Measurements from ENCODE around the gene NEB.
"Not testable (repeated sequence)": the region's sequence is repeated elsewhere in the genome, so short reads cannot be mapped to it uniquely, and the experiment has no call there.

The NEB gene

DNA sequence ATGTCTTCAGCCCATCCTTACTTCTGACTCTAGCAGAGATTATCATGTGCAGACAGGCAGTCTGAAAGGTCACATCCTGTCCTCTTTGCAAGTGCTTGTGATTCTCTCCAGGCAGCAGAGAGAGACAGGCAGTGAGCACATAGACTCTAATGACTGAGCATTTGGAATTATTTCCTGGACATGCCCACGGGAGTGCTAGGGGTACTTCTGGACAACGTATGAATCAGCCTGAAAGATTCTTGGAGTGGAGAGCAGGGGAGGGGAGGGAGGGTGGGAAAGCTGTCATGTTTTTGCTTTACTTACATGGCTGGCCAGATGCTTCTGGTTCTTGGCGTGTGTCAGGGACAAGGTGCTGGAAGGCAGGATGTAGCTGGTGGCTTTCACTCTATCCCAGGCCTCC, 174.0 kb downstream of the NEB start:
- no peaks in the 10 kb centered on the region for H4K20me1 ChIP-seq (ENCODE audit: control insufficient read depth, insufficient read depth, low read depth, low read length)
- TF ChIP-seq, protein P1, sequence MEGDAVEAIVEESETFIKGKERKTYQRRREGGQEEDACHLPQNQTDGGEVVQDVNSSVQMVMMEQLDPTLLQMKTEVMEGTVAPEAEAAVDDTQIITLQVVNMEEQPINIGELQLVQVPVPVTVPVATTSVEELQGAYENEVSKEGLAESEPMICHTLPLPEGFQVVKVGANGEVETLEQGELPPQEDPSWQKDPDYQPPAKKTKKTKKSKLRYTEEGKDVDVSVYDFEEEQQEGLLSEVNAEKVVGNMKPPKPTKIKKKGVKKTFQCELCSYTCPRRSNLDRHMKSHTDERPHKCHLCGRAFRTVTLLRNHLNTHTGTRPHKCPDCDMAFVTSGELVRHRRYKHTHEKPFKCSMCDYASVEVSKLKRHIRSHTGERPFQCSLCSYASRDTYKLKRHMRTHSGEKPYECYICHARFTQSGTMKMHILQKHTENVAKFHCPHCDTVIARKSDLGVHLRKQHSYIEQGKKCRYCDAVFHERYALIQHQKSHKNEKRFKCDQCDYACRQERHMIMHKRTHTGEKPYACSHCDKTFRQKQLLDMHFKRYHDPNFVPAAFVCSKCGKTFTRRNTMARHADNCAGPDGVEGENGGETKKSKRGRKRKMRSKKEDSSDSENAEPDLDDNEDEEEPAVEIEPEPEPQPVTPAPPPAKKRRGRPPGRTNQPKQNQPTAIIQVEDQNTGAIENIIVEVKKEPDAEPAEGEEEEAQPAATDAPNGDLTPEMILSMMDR (IDR thresholded peaks at IDR 0.05; ENCODE audit: low read depth, low read length, poor library complexity, severe bottlenecking), result no peak
- no peak for TF ChIP-seq EZH2phosphoT487 (IDR thresholded peaks at IDR 0.05; ENCODE audit: borderline replicate concordance, low read length)
- peaks cover 5% of the 10 kb centered on the region; the same call in 1 of the 2 replicates for H3K4me1 ChIP-seq (ENCODE audit: control insufficient read depth, low read length)
- H3K9me2 ChIP-seq (replicated peaks; ENCODE audit: control insufficient read depth, low read length), result no peaks in the 10 kb centered on the region
- H3K79me2 ChIP-seq (ENCODE audit: control insufficient read depth, low read length), result no peaks in the 10 kb centered on the region
- H3K4me2 ChIP-seq (ENCODE audit: low read length), result no peak overlapping the region
- no peaks in the 10 kb centered on the region for H3F3A ChIP-seq (ENCODE audit: control insufficient read depth, insufficient read depth)
- H3K27me3 ChIP-seq (ENCODE audit: control insufficient read depth, low read length), result no peaks in the 10 kb centered on the region
- no peaks in the 10 kb centered on the region for H3K9me3 ChIP-seq (ENCODE audit: control insufficient read depth, insufficient read depth, low read length)
- H3K36me3 ChIP-seq (ENCODE audit: control insufficient read depth, low read length), result no peaks in the 10 kb centered on the region
- H3K27ac ChIP-seq (ENCODE audit: low read depth, low read length), result no peak overlapping the region
- H3K4me3 ChIP-seq (ENCODE audit: low read length), result no peak overlapping the region

GRCh38 chr2:151559431-151559830, 174.8 kb downstream of the NEB start:
- not testable (repeated sequence) for H3K79me2 ChIP-seq (ENCODE audit: control insufficient read depth, low read length); H3K4me3 ChIP-seq (ENCODE audit: low read length); H4K20me1 ChIP-seq (ENCODE audit: control insufficient read depth, insufficient read depth, low read depth, low read length); H3K36me3 ChIP-seq (ENCODE audit: control insufficient read depth, low read length); H3K4me1 ChIP-seq (ENCODE audit: control insufficient read depth, low read length); H3K9me3 ChIP-seq (ENCODE audit: control insufficient read depth, insufficient read depth, low read length); H3K4me2 ChIP-seq (ENCODE audit: low read length); H3F3A ChIP-seq (ENCODE audit: control insufficient read depth, insufficient read depth); H3K27ac ChIP-seq (ENCODE audit: low read depth, low read length); H3K9me2 ChIP-seq (replicated peaks; ENCODE audit: control insufficient read depth, low read length); H3K27me3 ChIP-seq (ENCODE audit: control insufficient read depth, low read length)

GRCh38 chr2:151557883-151558282, 176.4 kb downstream of the NEB start:
- H3K79me2 ChIP-seq (ENCODE audit: control insufficient read depth, low read length); H4K20me1 ChIP-seq (ENCODE audit: control insufficient read depth, insufficient read depth, low read depth, low read length); H3K4me2 ChIP-seq (ENCODE audit: low read length); H3K9me3 ChIP-seq (ENCODE audit: control insufficient read depth, insufficient read depth, low read length); H3K4me1 ChIP-seq (ENCODE audit: control insufficient read depth, low read length); H3F3A ChIP-seq (ENCODE audit: control insufficient read depth, insufficient read depth); H3K27me3 ChIP-seq (ENCODE audit: control insufficient read depth, low read length); H3K27ac ChIP-seq (ENCODE audit: low read depth, low read length); H3K9me2 ChIP-seq (replicated peaks; ENCODE audit: control insufficient read depth, low read length); H3K36me3 ChIP-seq (ENCODE audit: control insufficient read depth, low read length); H3K4me3 ChIP-seq (ENCODE audit: low read length): not testable (repeated sequence)

- H3K27me3 ChIP-seq (ENCODE audit: control insufficient read depth, low read length), result no peaks in the 10 kb centered on the region
- H3K9me2 ChIP-seq (replicated peaks; ENCODE audit: control insufficient read depth, low read length), result no peaks in the 10 kb centered on the region
- no peak overlapping the region for H3K4me3 ChIP-seq (ENCODE audit: low read length)
- peaks cover 5% of the 10 kb centered on the region; the same call in 1 of the 2 replicates for H3K4me1 ChIP-seq (ENCODE audit: control insufficient read depth, low read length)
- no peak for TF ChIP-seq EZH2phosphoT487 (IDR thresholded peaks at IDR 0.05; ENCODE audit: borderline replicate concordance, low read length)
- TF ChIP-seq, protein P1 (IDR thresholded peaks at IDR 0.05; ENCODE audit: low read depth, low read length, poor library complexity, severe bottlenecking), result no peak
- no peaks in the 10 kb centered on the region for H3K9me3 ChIP-seq (ENCODE audit: control insufficient read depth, insufficient read depth, low read length)
- no peaks in the 10 kb centered on the region for H3K79me2 ChIP-seq (ENCODE audit: control insufficient read depth, low read length)
- H3K4me2 ChIP-seq (ENCODE audit: low read length), result no peak overlapping the region
- H3K36me3 ChIP-seq (ENCODE audit: control insufficient read depth, low read length), result no peaks in the 10 kb centered on the region
- H4K20me1 ChIP-seq (ENCODE audit: control insufficient read depth, insufficient read depth, low read depth, low read length), result no peaks in the 10 kb centered on the region; the same call in 1 of the 2 replicates
- no peaks in the 10 kb centered on the region for H3F3A ChIP-seq (ENCODE audit: control insufficient read depth, insufficient read depth)
- no peak overlapping the region for H3K27ac ChIP-seq (ENCODE audit: low read depth, low read length)
Observed at GRCh38 chr2:151556121-151556520, 178.2 kb downstream of the NEB start.
